Smooth muscle cell (in vitro differentiated cells): ENCODE measurements around the gene ZCCHC13. TPM values are rescaled to one million over a fixed set of nuclear protein-coding genes. Genes with fewer than 3 reads are reported as not detected.

ENCODE experiments used
- DNase-seq: peaks from one replicate; lab custom pipeline; 2025; ENCODE audit not compliant: unreplicated experiment; lab: John Stamatoyannopoulos, UW
- H2AFZ ChIP-seq: fragments of 200-600 bp; sonication (generic); 2 replicates; pipeline ENCODE4 v1.6.0; 2016; ENCODE audit warnings: antibody characterized with exemption, low read depth, mild to moderate bottlenecking
- H3F3A ChIP-seq: fragments of 200-600 bp; sonication (generic); 2 replicates; pipeline ENCODE4 v1.6.0; 2017; ENCODE audit warnings: antibody characterized with exemption, low read depth
- H3K27ac ChIP-seq: fragments of 200-600 bp; sonication (generic); 2 replicates; pipeline ENCODE4 v1.5.1; 2016; ENCODE audit warnings: low read depth, mild to moderate bottlenecking
- H3K27me3 ChIP-seq: fragments of 200-600 bp; sonication (generic); 2 replicates; pipeline ENCODE4 v1.6.1; 2016; ENCODE audit warnings: low read depth, mild to moderate bottlenecking
- H3K36me3 ChIP-seq: fragments of 200-600 bp; sonication (generic); 2 replicates; pipeline ENCODE4 v1.5.1; 2016; ENCODE audit warnings: low read depth
- H3K4me1 ChIP-seq: fragments of 200-600 bp; sonication (generic); 2 replicates; pipeline ENCODE4 v1.5.1; 2016; ENCODE audit warnings: low read depth
- H3K4me2 ChIP-seq: fragments of 200-600 bp; sonication (generic); 2 replicates; pipeline ENCODE4 v1.6.0; 2016; ENCODE audit warnings: mild to moderate bottlenecking
- H3K4me3 ChIP-seq: fragments of 200-600 bp; sonication (generic); 2 replicates; pipeline ENCODE4 v1.5.1; 2016; ENCODE audit warnings: mild to moderate bottlenecking
- H3K79me2 ChIP-seq: fragments of 200-600 bp; sonication (generic); 2 replicates; pipeline ENCODE4 v1.6.0; 2016; ENCODE audit warnings: low read depth, mild to moderate bottlenecking
- H3K9ac ChIP-seq: fragments of 200-600 bp; sonication (generic); 2 replicates; pipeline ENCODE4 v1.6.0; 2016; ENCODE audit warnings: low read depth
- H3K9me3 ChIP-seq: fragments of 200-600 bp; sonication (generic); replicated peaks from 2 replicates; pipeline ENCODE4 v1.5.1; 2016; ENCODE audit warnings: low read depth
- H4K20me1 ChIP-seq: fragments of 200-600 bp; sonication (generic); 2 replicates; pipeline ENCODE4 v1.6.0; 2016; ENCODE audit warnings: low read depth
- CTCF ChIP-seq: fragments of 200-600 bp; sonication (generic); IDR thresholded peaks from 2 replicates; pipeline ENCODE4 v1.5.1; 2017; ENCODE audit warnings: borderline replicate concordance, mild to moderate bottlenecking, antibody characterized with exemption; ENCODE audit not compliant: insufficient read depth, poor library complexity, severe bottlenecking
- WGBS: methylation state at CpG from one replicate; pipeline ENCODE4 v1.1.7; 2016; ENCODE audit warnings: low lambda C conversion rate; 5-methylcytosine and 5-hydroxymethylcytosine counted together
- polyA plus RNA-seq: library from polyadenylated mRNA; unstranded; fragments of >200 nt; fragmentation: Nextera tagmentation; extraction: Ambion mirVana; gene quantifications from 2 replicates; pipeline ENCODE4 v1.2.1, GENCODE V29; 2016
- total RNA-seq: library from RNA; depleted of rRNA; stranded (reverse); fragments of >200 nt; gene quantifications from 2 replicates; pipeline ENCODE4 v1.2.3, GENCODE V29; 2014

The ZCCHC13 gene
- total and polyA plus RNA-seq, 2 experiments from 2014 or later: not detected

- H3K27ac ChIP-seq: no peak overlapping the region
- H3K36me3 ChIP-seq: no peaks in the 10 kb centered on the region
- no peak overlapping the region for H3K4me3 ChIP-seq
These were observed 26.1 kb upstream of the ZCCHC13 start for GRCh38 chrX:74277846-74278245.

GRCh38 chrX:74280759-74281158, 23.2 kb upstream of the ZCCHC13 start:
- Histone ChIP-seq H2AFZ (no peak overlapping the region), H3K9ac (no peak overlapping the region), H3K27me3 (no peaks in the 10 kb centered on the region), H4K20me1 (peaks cover 51% of the 10 kb centered on the region), H3K27ac (no peak overlapping the region), H3K4me1 (no peaks in the 10 kb centered on the region), H3K36me3 (no peaks in the 10 kb centered on the region), H3K4me2 (no peak overlapping the region), H3K79me2 (peaks cover 46% of the 10 kb centered on the region), H3K9me3 (no peaks in the 10 kb centered on the region), H3F3A (no peaks in the 10 kb centered on the region), H3K4me3 (no peak overlapping the region)
- TF ChIP-seq CTCF: no peak
- no peak for DNase-seq
- WGBS: 81% methylated on average over 3 of the region's 3 CpGs

More at GRCh38 chrX:74277846-74278245, 26.1 kb upstream of the ZCCHC13 start:
- 100% methylated on average over 1 of the region's 1 CpG for WGBS
- peaks cover 22% of the 10 kb centered on the region for H4K20me1 ChIP-seq
- no peak for DNase-seq
- no peaks in the 10 kb centered on the region for H3K4me1 ChIP-seq
- no peak for TF ChIP-seq CTCF
- H3F3A ChIP-seq: no peaks in the 10 kb centered on the region
- no peak overlapping the region for H3K4me2 ChIP-seq
- H2AFZ ChIP-seq: no peak overlapping the region
- H3K9ac ChIP-seq: no peak overlapping the region
- H3K9me3 ChIP-seq: no peaks in the 10 kb centered on the region
- H3K27me3 ChIP-seq: no peaks in the 10 kb centered on the region
- H3K79me2 ChIP-seq: peaks cover 17% of the 10 kb centered on the region

- Histone ChIP-seq H3K36me3 (no peaks in the 10 kb centered on the region), H3K4me3 (no peak overlapping the region), H3K79me2 (peaks cover 77% of the 10 kb centered on the region), H3K4me1 (no peaks in the 10 kb centered on the region), H4K20me1 (peaks cover 56% of the 10 kb centered on the region), H3F3A (no peaks in the 10 kb centered on the region), H3K9me3 (no peaks in the 10 kb centered on the region), H3K27ac (no peak overlapping the region), H3K9ac (no peak overlapping the region), H3K4me2 (no peak overlapping the region), H2AFZ (no peak overlapping the region), H3K27me3 (no peaks in the 10 kb centered on the region)
- 19% methylated on average over 1 of the region's 1 CpG for WGBS
- TF ChIP-seq CTCF: no peak
- no peak for DNase-seq
These were observed 19.5 kb upstream of the ZCCHC13 start for GRCh38 chrX:74284391-74284952.
